ENCODE results near the gene SLC7A7.
A peak's percentile ranks its signal among the peaks of the same experiment; 100 is the strongest.
"Not testable (repeated sequence)": the region's sequence is repeated elsewhere in the genome, so short reads cannot be mapped to it uniquely, and the experiment has no call there.

Gene SLC7A7

GRCh38 chr14:22829661-22830442 is 14.6 kb upstream of the SLC7A7 start, which contains the start of gene MRPL52 (continued):
- TF ChIP-seq GLIS1 (tag by site-specific recombination; IDR thresholded peaks at IDR 0.05) (peak; percentile 43; the same call in 1 of the 2 replicates), SP3 (tag by site-specific recombination; IDR thresholded peaks at IDR 0.05) (peak; percentile 83), ZNF394 (tag by site-specific recombination; IDR thresholded peaks at IDR 0.05; ENCODE audit: borderline replicate concordance) (peak; percentile 99), ZNF692 (tag by site-specific recombination; IDR thresholded peaks at IDR 0.05) (0 out of 2 replicates have a peak, but pooled peaks have one; percentile 36), ZBTB20 (tag by site-specific recombination; IDR thresholded peaks at IDR 0.05) (peak; percentile 67), ZBTB11 (tag by site-specific recombination; conservative IDR thresholded peaks at IDR 0.05; ENCODE audit: low read depth) (peak; percentile 35; the same call in 1 of the 2 replicates), ZIC2 (tag by site-specific recombination; IDR thresholded peaks at IDR 0.05) (peak; percentile 69), PATZ1 (tag by site-specific recombination; IDR thresholded peaks at IDR 0.05) (peak; percentile 31; the same call in 1 of the 2 replicates), ZNF23 (tag by site-specific recombination; IDR thresholded peaks at IDR 0.05; ENCODE audit: borderline replicate concordance) (no peak), ZNF76 (tag by site-specific recombination; IDR thresholded peaks at IDR 0.05; ENCODE audit: borderline replicate concordance, low read depth) (peak; percentile 78; the same call in 1 of the 2 replicates), ZBTB26 (tag by site-specific recombination; optimal IDR thresholded peaks at IDR 0.05) (peak; percentile 23), ZNF350 (tag by site-specific recombination; IDR thresholded peaks at IDR 0.05) (no peak)

GRCh38 chr14:22829076-22829660 is 13.9 kb upstream of the SLC7A7 start:
- ChIA-PET POLR2A (interaction anchor here (0.7 kb wide), 1 partner anchor 155 kb away, joined by 3 read pairs; no protein-coding TSS in a partner anchor), CTCF (interaction anchor here (0.9 to 2.7 kb wide), 4 partner anchors 9 to 25 kb away, joined by 3 to 9 read pairs (median 4); no protein-coding TSS in a partner anchor)
- H3K4me1 ChIP-seq (ENCODE audit: control insufficient read depth, insufficient read depth, low read length); H3K4me3 ChIP-seq (ENCODE audit: low read depth, low read length); H3K27ac ChIP-seq (ENCODE audit: extremely low read depth, low read depth, low read length); H3K9me3 ChIP-seq (ENCODE audit: control insufficient read depth, insufficient read depth, low read depth, low read length): not testable (repeated sequence)
- peaks cover 23 to 26% of the 10 kb centered on the region in 2 experiments; a peak in 2 of 3 replicates for H3K36me3 ChIP-seq (ENCODE audit: control insufficient read depth in 2 of 2, insufficient read depth in 1 of 2, low read length in 2 of 2)
